ENCODE results near the gene NOPCHAP1. TPM values are rescaled to one million over a fixed set of nuclear protein-coding genes. Genes with fewer than 3 reads are reported as not detected.

The NOPCHAP1 gene
- total and polyA plus RNA-seq, 2 of the 8 experiments (the other 6 are each of a cell fraction or from before 2014, with no cell fraction given) = 14.9 to 39.5 TPM

DNA sequence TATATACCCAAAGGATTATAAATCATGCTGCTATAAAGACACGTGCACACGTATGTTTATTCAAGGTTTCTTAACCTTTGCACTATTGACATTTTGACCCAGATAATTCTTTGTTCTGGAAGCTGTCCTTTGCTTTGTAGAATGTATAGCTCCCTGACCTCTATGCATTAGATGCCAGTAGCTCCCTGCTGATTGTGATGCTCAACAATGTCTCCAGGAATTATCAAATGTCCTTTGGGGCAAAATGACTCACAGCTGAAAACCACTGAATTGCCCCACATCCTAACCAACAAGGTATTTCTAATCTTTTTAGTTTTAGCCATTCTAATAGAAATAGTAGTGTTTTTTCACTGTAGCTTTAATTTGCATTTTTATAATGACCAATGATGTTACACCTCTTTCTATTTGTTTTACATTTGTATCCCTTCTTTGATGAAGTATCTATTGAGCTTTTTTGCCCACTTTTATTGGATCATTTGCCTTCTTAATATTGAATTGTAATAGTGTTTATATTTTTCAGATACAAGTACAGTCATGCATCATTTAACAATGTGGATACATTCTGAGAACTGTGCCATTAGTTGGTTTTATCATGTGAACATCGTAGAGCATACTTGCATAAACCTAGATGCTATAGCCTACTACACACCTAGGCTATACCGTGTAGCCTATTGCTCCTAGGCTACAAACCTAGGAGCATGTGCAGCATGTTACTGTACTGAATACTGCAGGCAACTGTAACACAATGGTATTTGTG lies 10.4 kb upstream of the NOPCHAP1 start (continued):
- TF ChIP-seq, protein P1, sequence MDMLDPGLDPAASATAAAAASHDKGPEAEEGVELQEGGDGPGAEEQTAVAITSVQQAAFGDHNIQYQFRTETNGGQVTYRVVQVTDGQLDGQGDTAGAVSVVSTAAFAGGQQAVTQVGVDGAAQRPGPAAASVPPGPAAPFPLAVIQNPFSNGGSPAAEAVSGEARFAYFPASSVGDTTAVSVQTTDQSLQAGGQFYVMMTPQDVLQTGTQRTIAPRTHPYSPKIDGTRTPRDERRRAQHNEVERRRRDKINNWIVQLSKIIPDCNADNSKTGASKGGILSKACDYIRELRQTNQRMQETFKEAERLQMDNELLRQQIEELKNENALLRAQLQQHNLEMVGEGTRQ (IDR thresholded peaks at IDR 0.05; ENCODE audit: low read length) = no peak
- TF ChIP-seq SIRT6 (IDR thresholded peaks at IDR 0.05; ENCODE audit: low read length) (no peak), POLR2A (IDR thresholded peaks at IDR 0.05; ENCODE audit: control extremely low read depth in 1 of 2, low read depth in 2 of 2, low read length in 2 of 2) (no peak), TAF1 (IDR thresholded peaks at IDR 0.05; ENCODE audit: low read depth, low read length) (no peak), RAD21 (IDR thresholded peaks at IDR 0.05 in 1 of 2, conservative IDR thresholded peaks at IDR 0.05 in 1 of 2; ENCODE audit: low read depth in 2 of 2, low read length in 2 of 2) (no peak)
- TF ChIP-seq, protein P2, sequence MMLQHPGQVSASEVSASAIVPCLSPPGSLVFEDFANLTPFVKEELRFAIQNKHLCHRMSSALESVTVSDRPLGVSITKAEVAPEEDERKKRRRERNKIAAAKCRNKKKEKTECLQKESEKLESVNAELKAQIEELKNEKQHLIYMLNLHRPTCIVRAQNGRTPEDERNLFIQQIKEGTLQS (IDR thresholded peaks at IDR 0.05; ENCODE audit: insufficient read depth, low read depth, low read length) = no peak
